NCI-H146 (cell line): ENCODE measurements around the gene AKT1.
"Not testable (repeated sequence)": the region's sequence is repeated elsewhere in the genome, so short reads cannot be mapped to it uniquely, and the experiment has no call there.

Source experiments
- DNase-seq: peaks from one replicate; lab custom pipeline; 2025; lab: John Stamatoyannopoulos, UW

Gene AKT1

DNA sequence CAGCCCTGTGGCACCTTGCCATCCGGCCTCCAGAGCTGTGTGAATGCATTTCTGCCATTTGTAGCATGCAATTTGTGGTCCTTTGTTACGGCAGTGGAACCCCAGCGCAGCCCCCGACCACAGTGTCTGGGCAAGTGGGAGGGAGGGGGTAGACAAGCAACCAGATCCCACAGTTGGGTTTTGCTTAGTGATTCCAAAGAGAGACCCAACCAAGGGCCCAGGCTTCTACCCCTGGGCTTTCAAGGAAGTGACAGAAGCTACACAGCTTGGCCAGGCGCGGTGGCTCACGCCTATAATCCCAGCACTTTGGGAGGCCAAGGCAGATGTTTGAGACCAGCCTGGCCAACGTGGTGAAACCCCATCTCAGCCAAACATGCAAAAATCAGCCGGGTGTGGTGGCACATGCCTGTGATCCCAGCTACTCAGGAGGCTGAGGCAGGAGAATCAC, 23.2 kb upstream of the AKT1 start:
- no peak for DNase-seq

- DNase-seq, result no peak
Measured at GRCh38 chr14:104817930-104818713, 22.6 kb upstream of the AKT1 start.

DNA sequence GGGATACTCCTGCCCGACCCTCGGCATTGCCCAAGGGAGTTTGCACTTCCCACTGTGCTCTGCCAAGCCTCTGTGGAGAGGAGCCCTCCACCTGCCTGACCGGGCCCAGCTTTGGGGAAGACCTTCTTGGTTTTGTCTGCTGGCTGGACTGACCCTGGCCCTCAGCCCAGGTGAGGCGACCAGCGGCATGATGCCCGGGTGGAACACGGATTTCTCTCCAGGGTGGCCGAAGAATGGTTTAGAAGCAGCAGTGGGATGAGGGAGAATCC, 21.0 kb upstream of the AKT1 start:
- no peak for DNase-seq

DNA sequence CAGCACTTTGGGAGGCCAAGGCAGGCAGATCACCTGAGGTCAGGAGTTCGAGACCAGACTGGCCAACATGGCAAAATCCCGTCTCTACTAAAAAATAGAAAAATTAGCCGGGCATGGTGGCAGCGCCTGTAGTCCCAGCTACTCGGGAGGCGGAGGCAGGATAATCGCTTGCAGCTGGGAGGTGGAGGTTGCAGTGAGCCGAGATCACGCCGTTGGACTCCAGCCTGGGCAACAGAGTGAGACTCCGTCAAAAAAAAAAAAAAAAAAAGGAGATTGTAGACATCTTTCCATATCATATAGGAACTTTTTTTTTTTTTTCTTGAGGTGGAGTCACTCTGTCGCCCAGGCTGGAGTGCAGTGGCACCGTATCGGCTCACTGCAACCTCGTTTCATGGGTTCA, 19.2 kb upstream of the AKT1 start:
- DNase-seq, result not testable (repeated sequence)

GRCh38 chr14:104813286-104813685, 17.7 kb upstream of the AKT1 start:
- DNase-seq, result no peak

DNA sequence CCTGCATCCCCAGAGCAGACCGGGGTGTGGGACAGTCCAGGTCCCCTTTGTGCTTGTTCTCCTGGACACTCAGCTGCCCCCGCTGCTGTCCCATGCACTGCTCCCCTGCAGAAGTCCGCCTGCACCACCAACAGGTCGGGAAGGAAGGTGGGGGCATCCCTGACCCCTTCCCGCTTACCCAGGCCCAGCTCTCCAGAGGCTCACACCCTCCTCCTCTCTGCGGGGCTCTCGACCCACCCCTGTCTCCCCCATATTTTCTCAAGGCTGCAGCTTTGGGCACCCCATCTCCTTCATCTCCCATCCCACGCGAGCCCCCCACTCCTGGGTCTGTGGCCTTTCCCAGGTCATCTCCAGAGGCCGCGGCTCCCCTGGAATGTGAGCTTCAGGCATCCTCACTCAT, 14.8 kb upstream of the AKT1 start:
- DNase-seq, result no peak

DNA sequence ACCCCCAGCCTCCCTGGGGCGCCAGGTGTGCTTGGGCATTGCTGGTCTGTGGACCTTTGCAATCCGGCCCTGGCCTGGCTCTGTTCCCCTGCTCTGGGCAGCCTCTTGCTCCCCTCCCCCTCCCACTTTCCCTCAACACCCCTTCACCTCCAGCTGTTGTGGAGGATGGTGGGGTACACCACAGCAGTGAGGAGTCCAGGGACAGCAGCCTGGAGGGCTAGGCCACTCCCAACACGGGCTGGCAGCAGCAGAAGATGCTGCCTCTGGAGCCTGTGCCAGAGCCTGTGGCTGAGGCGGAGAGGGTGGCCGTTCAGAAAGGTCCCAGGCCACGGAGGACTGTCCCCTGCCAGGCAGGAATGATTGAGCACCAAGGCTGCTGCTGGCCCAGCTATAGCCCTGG, 12.9 kb upstream of the AKT1 start:
- no peak for DNase-seq

GRCh38 chr14:104806625-104807465, 11.3 kb upstream of the AKT1 start:
- no peak for DNase-seq

GRCh38 chr14:104805941-104806624, 10.5 kb upstream of the AKT1 start:
- DNase-seq, result peak; percentile 34

DNA sequence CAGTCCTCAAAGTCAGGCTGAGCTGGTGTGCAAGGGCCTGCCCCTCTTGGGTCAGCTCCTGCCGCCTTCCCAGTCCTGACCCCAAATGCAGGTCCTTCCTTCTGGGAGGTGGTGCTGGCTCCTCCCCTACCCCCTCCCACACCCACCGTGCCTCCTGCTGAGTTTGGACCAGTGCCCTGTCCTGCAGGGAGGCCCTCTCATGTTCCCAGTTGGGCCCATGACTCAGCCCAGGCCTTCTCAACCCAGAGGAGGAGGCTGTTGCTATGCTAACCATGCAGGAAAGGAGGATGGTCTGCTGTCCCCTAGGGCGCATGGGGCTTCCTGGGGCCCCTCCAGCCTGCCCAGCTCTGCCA, 9.8 kb upstream of the AKT1 start:
- peak; percentile 36 for DNase-seq

DNA sequence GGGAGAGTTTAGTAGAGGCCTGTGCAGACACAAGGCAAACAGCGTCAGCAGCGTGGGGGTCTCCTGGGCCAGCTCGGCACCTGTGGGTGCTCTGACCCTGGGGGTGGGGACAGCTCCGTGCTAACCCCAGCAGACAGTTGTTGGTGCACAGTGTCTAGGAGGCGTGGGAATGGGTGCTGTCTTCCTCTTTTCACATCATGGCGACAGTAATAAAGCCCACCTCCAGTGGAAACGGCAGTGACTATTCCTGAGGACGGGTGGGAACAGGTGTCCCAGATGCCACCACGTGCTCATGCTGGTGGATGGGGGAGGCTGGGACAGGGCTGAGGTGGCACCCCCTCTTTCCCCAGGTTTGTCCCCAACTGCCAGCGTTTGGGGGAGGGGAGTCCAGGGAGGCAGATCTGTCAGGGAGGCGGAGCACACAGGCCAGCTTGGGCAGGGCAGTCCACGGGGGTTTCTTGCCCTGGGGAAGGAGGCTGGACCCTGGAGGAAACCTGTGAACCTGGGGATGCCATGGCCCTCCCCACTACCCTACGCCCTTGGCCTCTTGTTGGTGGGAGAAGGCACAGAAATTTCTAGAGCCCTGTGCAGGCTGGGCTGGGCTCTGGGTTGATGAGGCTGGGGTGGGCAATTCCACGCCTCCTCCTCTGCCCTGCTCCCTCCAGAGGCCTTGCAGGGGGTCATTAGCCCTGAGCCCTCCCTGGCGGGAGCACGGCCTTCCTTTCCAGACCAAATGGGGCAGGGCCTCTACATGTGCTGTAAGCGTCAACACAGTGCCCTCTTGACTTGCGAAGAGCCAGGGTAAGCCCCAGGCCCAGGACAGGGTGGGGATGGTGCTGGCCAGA, 9.2 kb upstream of the AKT1 start:
- no peak for DNase-seq

DNA sequence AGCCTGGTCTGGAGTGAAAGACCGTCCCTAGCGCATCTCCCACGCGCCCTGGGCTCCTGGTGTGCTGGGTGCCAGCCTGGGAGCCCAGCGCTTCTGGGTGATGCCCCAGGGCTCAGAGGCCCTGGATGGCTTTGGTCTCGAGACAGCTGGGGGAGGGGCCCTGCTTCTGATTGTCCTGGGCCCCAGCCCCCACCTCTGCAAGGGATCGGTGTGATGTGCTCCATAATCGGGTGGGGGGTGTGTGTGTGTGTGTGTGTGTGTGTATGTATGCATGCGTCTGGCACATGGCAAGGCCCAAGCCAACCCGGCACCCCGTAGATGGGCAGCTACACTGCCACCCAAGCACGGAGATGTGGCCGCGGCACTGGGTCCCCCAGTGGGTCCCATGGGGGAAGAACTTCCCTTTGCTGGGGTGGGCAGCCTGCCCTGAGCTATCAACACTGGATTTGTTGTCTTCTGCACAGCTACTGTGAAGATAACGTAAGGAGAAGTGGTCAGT, 8.4 kb upstream of the AKT1 start:
- no peak for DNase-seq

GRCh38 chr14:104803280-104803911, 7.8 kb upstream of the AKT1 start:
- DNase-seq, result peak; percentile 51

- DNase-seq, result no peak
Measured at GRCh38 chr14:104802394-104803184, 7.0 kb upstream of the AKT1 start.

DNA sequence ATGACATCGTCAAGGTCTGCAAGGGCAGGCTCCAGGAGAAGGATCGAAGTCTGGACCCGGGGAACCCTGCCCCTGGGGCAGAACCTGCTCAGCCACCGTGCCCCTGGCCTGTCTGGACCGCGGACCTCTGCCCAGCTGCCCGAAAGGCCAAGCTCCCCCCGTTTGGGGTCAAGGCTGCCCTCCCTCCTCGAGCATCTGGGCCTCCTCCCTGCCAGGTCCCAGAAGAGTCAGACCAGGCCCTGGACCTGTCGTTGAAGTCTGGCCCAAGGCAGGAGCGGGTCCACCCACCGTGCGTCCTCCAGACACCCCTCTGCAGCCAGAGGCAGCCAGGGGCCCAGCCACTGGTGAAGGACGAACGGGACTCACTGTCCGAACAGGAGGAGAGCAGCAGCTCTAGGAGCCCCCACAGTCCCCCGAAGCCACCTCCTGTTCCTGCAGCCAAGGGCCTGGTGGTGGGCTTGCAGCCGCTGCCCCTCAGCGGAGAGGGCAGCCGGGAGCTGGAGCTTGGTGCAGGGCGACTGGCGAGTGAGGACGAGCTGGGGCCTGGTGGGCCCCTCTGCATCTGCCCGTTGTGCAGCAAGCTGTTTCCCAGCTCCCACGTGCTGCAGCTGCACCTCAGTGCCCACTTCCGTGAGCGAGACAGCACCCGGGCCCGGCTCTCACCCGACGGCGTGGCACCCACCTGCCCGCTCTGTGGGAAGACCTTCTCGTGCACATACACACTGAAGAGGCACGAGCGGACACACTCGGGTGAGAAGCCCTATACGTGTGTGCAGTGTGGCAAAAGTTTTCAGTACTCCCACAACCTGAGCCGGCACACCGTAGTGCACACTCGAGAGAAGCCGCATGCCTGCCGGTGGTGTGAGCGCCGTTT, 6.2 kb upstream of the AKT1 start:
- no peak for DNase-seq

DNA sequence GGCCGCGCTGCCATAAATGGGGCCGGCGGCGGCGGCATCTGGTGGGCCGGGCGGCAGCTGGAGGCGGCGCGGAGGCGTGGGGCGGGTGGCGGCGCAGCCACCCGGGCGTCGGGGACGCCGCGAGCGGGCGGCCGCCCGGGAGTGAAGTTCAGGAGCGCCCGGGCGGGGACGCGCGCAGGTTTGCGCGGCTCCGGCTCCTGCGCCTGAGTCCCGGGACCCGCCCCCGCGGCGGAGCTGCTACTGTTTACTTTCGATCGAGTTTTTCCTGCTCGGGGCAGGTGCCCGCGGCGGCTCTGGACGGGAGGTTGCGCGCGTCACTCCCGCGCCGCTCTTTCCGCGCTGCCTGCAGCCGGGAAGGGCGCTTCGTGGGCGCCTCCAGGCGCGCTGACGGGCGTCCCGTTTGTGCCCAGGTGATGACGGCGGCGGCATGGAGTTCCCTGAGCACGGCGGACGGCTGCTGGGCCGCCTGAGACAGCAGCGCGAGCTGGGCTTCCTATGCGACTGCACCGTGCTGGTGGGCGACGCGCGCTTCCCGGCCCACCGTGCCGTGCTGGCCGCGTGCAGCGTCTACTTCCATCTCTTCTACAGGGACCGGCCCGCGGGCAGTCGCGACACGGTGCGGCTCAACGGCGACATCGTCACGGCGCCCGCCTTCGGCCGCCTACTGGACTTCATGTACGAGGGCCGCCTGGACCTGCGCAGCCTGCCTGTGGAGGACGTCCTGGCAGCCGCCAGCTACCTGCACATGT, 5.4 kb upstream of the AKT1 start, which contains the start of gene ZBTB42:
ZBTB42 (plus strand) TSS at position 331 of the 749 bp plus-strand sequence; CDS start at position 428, 97 bp downstream.
- DNase-seq, result peak; percentile 83

DNA sequence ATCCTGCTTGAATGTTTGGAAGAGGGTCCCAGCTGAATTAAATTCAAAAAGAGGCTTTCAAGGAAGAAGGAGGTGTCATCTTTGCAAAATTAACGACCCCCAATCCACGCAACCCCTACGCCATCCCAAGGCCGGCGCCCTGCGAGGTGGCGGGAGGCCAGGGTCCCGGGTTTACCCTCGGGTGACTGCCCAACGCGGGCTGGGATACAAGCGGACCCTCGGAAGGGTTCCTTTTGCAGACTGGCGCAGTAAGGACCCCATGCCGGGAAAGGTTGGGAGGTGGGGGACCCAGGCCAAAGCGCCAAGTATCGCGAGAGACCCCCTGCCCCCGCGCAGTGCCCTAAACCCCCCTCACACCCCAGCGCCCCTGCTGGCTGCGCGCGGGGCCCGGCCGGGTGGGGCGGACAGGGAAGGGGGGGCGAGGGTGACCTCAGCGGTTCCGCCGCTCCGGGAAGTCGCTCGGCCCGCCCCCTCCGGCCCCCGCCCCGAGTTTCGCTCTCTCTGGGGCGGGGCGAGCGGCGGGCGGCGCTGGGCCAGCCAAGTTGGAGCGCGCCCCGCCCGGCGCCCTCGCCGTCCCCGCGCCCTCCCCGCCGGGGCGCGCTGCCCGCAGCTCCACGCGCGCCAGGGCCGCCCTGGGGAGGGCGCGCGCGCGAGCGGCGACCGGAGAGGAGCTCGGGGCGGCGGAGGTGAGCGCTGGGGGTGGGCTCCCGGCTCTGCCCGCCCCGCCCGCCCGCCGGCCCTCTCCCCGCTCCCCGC, 4.6 kb upstream of the AKT1 start:
- peak; percentile 82 for DNase-seq
